Measurements from ENCODE around the gene ARHGAP9. TPM values are rescaled to one million over a fixed set of nuclear protein-coding genes. Genes with fewer than 3 reads are reported as not detected.

Gene ARHGAP9
- polyA plus RNA-seq, 1 of the 3 experiments (the other 2 are of a cell fraction): 0.66 TPM

GRCh38 chr12:57448669-57449068, 31.0 kb downstream of the ARHGAP9 start:
- Histone ChIP-seq H3K27me3 (ENCODE audit: insufficient read depth) (no peaks in the 10 kb centered on the region), H3K9me3 (no peaks in the 10 kb centered on the region), H3K4me2 (no peak overlapping the region), H4K20me1 (ENCODE audit: insufficient read depth) (no peaks in the 10 kb centered on the region), H3K9me2 (no peaks in the 10 kb centered on the region), H3K79me2 (ENCODE audit: insufficient read depth) (no peaks in the 10 kb centered on the region), H3K27ac (ENCODE audit: low read depth in 2 of 2, low read length in 1 of 2) (no peak overlapping the region), H3K36me3 (replicated peaks in 1 of 2; ENCODE audit: control insufficient read depth in 1 of 2, insufficient read depth in 2 of 2, low read length in 1 of 2) (no peaks in the 10 kb centered on the region), H3K9ac (no peak overlapping the region), H2AFZ (ENCODE audit: low read depth) (no peak overlapping the region), H3K4me1 (ENCODE audit: control insufficient read depth in 1 of 2, insufficient read depth in 2 of 2, low read depth in 1 of 2, low read length in 1 of 2) (peaks cover 2 to 6% of the 10 kb centered on the region in 2 experiments; a peak in 2 of 4 replicates), H3F3A (replicated peaks; ENCODE audit: insufficient read depth) (no peaks in the 10 kb centered on the region), H3K4me3 (ENCODE audit: low read depth in 2 of 2, low read length in 1 of 2) (no peak overlapping the region)
- CTCF ChIA-PET: interaction anchor here (1.0 to 2.8 kb wide), 4 partner anchors 13 to 183 kb away, joined by 3 to 10 read pairs (median 6); no protein-coding TSS in a partner anchor
- POLR2A ChIA-PET: no interaction called here
- WGBS (ENCODE audit: low lambda C conversion rate): 66% methylated on average over 2 of the region's 2 CpGs
- TF ChIP-seq MXI1 (IDR thresholded peaks at IDR 0.05; ENCODE audit: low read depth, low read length) (no peak), ELF1 (IDR thresholded peaks at IDR 0.05) (no peak)
- DNase-seq: no peak

- Histone ChIP-seq H3F3A (replicated peaks; ENCODE audit: insufficient read depth) (no peaks in the 10 kb centered on the region), H3K4me1 (ENCODE audit: control insufficient read depth in 1 of 2, insufficient read depth in 2 of 2, low read depth in 1 of 2, low read length in 1 of 2) (no peaks in the 10 kb centered on the region; a peak in 1 of 4 replicates), H3K36me3 (replicated peaks in 1 of 2; ENCODE audit: control insufficient read depth in 1 of 2, insufficient read depth in 2 of 2, low read length in 1 of 2) (no peaks in the 10 kb centered on the region), H3K27ac (ENCODE audit: low read depth in 2 of 2, low read length in 1 of 2) (no peak overlapping the region), H3K9me2 (no peaks in the 10 kb centered on the region), H3K9me3 (no peaks in the 10 kb centered on the region), H3K79me2 (ENCODE audit: insufficient read depth) (no peaks in the 10 kb centered on the region), H3K27me3 (ENCODE audit: insufficient read depth) (no peaks in the 10 kb centered on the region), H3K4me3 (ENCODE audit: low read depth in 2 of 2, low read length in 1 of 2) (no peak overlapping the region), H3K9ac (no peak overlapping the region), H4K20me1 (ENCODE audit: insufficient read depth) (no peaks in the 10 kb centered on the region), H2AFZ (ENCODE audit: low read depth) (no peak overlapping the region), H3K4me2 (no peak overlapping the region)
- CTCF ChIA-PET: interaction anchor here (1.0 to 2.4 kb wide), 4 partner anchors 10 to 233 kb away, joined by 4 to 10 read pairs (median 4); partner anchors contain the start of gene GLI1
- POLR2A ChIA-PET: no interaction called here
- WGBS (ENCODE audit: low lambda C conversion rate): 95% methylated on average over 6 of the region's 6 CpGs
- TF ChIP-seq POLR2AphosphoS5 (IDR thresholded peaks at IDR 0.05; ENCODE audit: low read depth, low read length): no peak
- no peak for TF ChIP-seq USF2 (IDR thresholded peaks at IDR 0.05; ENCODE audit: borderline replicate concordance, low read depth, low read length)
- TF ChIP-seq CTCF (IDR thresholded peaks at IDR 0.05): no peak
- TF ChIP-seq YY1 (IDR thresholded peaks at IDR 0.05; ENCODE audit: low read depth): no peak
- TF ChIP-seq GABPA (IDR thresholded peaks at IDR 0.05; ENCODE audit: low read depth): no peak
- no peak for TF ChIP-seq RCOR1 (IDR thresholded peaks at IDR 0.05; ENCODE audit: low read length)
- no peak for TF ChIP-seq NFIC (IDR thresholded peaks at IDR 0.05; ENCODE audit: borderline replicate concordance)
- no peak for TF ChIP-seq SIN3A (IDR thresholded peaks at IDR 0.05; ENCODE audit: borderline replicate concordance, low read depth, low read length)
- no peak for TF ChIP-seq MEF2A (IDR thresholded peaks at IDR 0.05; ENCODE audit: borderline replicate concordance, low read depth)
- TF ChIP-seq FOXM1 (IDR thresholded peaks at IDR 0.05; ENCODE audit: low read depth): no peak
- no peak for TF ChIP-seq EP300 (IDR thresholded peaks at IDR 0.05; ENCODE audit: borderline replicate concordance in 1 of 2, low read depth in 1 of 2, low read length in 1 of 2)
- no peak for TF ChIP-seq NRF1 (IDR thresholded peaks at IDR 0.05; ENCODE audit: low read depth, low read length)
- no peak for TF ChIP-seq TAF1 (IDR thresholded peaks at IDR 0.05; ENCODE audit: borderline replicate concordance, low read depth, low read length)
- TF ChIP-seq FOXJ3 (CRISPR knock-in tag; IDR thresholded peaks at IDR 0.05): no peak
- no peak for TF ChIP-seq EZH2phosphoT487 (IDR thresholded peaks at IDR 0.05; ENCODE audit: borderline replicate concordance, low read depth)
- TF ChIP-seq RXRA (IDR thresholded peaks at IDR 0.05; ENCODE audit: borderline replicate concordance, low read depth): no peak
- TF ChIP-seq RAD21 (IDR thresholded peaks at IDR 0.05; ENCODE audit: low read length): no peak
- TF ChIP-seq TCF12 (IDR thresholded peaks at IDR 0.05): no peak
- TF ChIP-seq TEAD4 (IDR thresholded peaks at IDR 0.05; ENCODE audit: borderline replicate concordance, insufficient read depth): no peak
- no peak for DNase-seq
Measured at GRCh38 chr12:57446292-57446960, 33.2 kb downstream of the ARHGAP9 start.

Measured in SK-N-SH (cell line).